ENCODE measurements around the gene KY.

The KY gene

DNA sequence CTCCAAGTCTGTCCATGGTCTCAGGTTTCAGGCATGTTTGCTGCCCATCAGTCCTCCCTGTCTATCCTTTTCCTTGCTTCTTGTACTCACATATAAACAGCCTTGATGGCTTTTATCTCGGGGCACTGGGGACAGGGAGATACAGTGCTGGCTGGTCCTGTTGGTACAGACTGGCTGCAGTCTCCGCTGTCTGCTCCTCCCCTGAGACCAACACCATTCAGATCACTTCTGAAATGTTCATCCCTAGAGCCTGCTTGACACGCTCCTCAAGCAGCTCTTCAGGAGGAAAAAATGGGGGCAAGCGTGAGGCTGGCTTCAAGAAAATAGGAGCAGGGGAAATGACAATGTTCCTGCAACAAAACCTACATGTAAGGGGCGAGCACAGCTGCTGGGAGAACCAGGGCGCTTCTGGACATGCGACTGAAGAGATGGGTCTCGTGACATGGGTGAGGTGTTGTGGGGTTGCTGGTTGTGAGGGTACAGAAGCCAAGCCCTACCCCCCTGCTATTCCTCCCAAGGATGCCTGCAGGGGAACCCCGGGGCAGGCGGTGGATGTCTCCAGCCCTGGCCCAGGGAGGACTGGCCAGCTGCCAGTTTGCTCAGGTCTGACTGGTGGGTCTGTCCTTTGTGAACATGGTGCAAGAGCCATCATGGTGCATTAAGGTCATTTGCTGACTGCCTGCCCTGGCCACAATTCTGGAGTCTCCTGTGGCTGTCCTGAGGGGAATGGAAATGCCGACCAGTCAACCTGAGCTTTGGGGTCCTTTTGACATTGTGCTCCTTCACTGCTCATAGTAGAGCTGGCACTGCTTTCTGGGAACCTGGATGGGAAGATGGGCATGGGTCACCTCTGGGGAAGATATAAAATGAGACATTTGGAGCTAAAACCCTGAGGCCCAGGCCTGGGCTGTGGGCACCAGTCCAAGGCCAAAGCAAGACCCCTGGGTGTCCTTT is 40.1 kb downstream of the KY start:
- Mint-ChIP-seq H3K4me3 (no peak overlapping the region), H3K27ac (no peak overlapping the region), H3K36me3 (ENCODE audit: low read depth) (no peaks in the 10 kb centered on the region), H3K9me3 (no peaks in the 10 kb centered on the region), H3K27me3 (ENCODE audit: low read depth) (peaks cover 2% of the 10 kb centered on the region), H3K4me1 (ENCODE audit: low read depth) (no peaks in the 10 kb centered on the region)
- DNase-seq (ENCODE audit: low spot score) = no peak

DNA sequence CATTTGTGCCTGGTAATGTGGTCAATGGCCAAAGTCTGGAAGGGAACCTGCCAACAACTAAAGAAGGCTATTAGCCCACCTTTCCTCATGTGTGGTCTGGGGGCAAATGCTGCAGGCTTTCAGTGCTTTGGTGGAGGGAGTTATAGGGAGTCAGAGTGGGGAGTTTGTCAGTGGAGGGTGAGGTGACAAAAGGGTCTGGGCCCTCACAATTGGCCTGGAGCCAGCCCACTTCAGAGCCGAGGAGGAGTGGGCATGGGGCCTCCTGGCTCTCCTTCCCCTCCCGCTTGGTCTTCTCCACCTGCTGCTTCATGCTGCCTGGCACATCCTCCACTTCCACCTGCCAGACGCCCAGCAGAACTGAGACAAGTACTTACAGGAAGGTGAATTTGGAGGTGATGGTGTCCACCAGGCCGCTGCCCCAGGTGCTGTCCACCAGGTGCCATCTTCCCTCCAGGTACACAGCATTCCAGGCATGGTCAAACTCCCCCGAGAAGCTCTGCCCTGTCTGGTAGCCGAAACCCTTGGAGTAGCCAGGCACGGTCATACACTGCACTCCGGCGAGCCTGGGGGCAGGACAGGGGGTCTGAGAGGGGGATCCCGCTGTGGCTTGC is 40.9 kb downstream of the KY start:
- no peak overlapping the region for H3K27ac Mint-ChIP-seq

DNA sequence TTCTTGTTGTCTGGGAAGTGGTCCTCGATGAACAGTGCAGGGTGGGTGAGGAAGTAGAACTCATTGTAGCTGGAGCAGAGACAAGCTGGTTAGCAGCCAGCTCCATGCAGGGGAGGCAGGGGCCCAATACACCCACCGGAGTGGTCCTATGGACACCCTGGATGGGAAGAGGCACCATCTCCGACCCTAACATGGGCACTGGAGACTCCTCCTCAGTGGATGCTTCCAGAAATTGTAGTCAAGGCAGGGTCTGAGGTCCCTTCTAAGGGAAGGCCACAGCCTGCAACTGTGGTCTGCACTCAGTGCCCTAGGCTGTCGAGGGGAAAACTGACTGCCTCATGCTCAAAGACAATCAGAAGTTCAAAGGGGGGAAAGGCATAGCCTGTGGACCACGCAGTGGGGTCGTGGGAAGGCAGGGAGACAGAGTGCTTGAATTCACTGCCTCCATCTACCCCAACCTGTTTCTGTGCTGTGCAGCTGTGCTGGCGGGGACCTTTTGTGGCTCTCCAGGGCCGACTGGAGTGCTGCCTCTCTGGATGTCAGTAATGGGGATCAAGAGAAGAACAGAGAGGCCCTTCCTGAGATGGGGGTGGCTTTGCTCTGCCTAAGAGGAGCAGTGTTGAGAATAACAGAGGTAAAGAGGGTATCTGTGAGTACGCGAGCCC is 41.9 kb downstream of the KY start:
- no peak for DNase-seq (ENCODE audit: low spot score)
- Mint-ChIP-seq H3K36me3 (ENCODE audit: low read depth) (no peaks in the 10 kb centered on the region), H3K9me3 (no peaks in the 10 kb centered on the region), H3K4me1 (ENCODE audit: low read depth) (no peaks in the 10 kb centered on the region), H3K27ac (no peak overlapping the region), H3K4me3 (no peak overlapping the region), H3K27me3 (ENCODE audit: low read depth) (peaks cover 2% of the 10 kb centered on the region)

More for the DNA sequence above, 40.9 kb downstream of the KY start:
- Mint-ChIP-seq H3K4me1 (ENCODE audit: low read depth) (no peaks in the 10 kb centered on the region), H3K9me3 (no peaks in the 10 kb centered on the region), H3K4me3 (no peak overlapping the region), H3K27me3 (ENCODE audit: low read depth) (peaks cover 2% of the 10 kb centered on the region), H3K36me3 (ENCODE audit: low read depth) (no peaks in the 10 kb centered on the region)
- no peak for DNase-seq (ENCODE audit: low spot score)

DNA sequence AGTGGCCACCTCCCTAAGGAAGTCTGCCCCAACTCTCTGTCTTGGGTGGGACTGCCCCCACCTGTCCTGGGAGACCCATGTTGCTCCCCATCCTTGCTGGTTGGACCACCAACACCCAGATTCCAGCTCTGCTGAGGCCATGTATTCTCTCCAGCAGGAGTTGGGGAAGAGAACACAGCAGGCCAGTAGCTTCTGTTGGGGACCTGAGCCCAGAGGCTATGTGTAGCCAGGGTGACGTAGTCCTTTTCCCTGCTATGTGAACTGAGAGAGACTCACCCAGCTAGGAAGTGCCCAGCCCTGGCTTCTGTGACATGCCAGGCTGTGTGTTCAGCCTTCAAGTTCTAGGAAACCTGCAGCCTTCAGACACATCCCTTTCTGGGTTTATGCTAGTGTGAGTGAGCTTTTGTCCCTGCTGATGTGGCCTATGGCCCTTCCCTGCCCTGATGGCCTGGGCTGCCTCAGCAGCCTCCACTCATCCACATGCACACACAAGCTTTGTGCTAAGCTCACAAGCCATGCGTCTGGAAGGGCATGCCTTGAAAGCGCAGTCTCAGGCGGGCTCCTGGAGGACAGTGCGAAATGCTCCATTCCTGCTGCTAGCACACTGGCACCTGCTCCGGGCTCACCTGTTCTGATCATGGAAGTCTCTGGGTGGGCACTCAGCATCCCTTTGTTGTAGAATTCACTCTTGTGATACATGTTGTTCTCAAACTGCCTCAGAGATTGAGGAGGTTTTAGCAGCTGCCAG is 42.6 kb downstream of the KY start:
- no peak overlapping the region for H3K27ac Mint-ChIP-seq
- no peak for DNase-seq (ENCODE audit: low spot score)
- no peaks in the 10 kb centered on the region for H3K9me3 Mint-ChIP-seq
- no peak overlapping the region for H3K4me3 Mint-ChIP-seq
- H3K4me1 Mint-ChIP-seq (ENCODE audit: low read depth) = no peaks in the 10 kb centered on the region
- H3K36me3 Mint-ChIP-seq (ENCODE audit: low read depth) = no peaks in the 10 kb centered on the region
- H3K27me3 Mint-ChIP-seq (ENCODE audit: low read depth) = no peaks in the 10 kb centered on the region

DNA sequence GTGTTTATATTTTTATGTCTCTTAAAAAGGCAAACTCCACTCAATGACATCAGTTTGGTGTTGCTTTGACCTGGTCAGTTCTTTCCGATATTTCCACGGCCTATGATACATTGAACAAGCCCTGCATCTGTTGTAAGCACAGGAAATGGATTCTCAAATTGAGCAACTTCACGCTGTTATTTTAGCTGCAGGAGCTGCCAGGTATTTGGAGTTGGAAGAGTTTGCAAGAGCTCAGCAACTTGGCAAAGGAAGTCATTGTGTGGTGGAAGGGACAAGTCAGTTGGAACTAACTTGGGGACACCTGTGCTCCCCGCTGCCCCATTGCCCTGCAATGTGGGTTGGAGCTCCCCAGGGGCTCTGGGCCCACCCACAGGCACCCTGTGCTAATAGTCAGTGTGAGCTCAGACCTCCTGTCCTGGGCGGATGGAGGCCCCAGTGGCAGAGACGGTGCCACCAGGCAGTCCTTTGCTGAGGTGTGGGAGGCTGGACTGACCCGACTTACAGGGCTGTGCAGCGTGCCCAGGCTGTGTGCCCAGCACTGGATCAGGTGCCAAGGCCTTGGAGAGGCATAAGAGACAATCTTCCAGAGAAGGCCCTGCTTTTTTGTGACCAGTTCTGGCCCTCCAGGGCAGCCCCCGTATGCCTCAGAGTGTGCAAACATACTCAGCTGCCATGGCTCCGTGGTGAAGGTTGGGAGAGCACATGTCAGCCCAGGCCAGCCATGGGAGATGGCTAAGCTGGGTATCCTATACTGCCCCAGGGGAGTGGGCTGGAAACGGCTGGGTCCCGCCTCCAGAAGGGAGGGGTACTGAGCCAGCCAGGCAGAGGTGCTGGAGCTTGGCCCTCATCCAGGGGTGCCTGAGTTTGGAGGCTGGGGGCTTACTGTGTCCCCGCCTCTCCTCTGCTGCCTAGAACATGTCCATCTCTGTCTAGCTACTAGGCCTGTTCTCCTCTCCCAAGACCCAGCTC is 43.5 kb downstream of the KY start:
- Mint-ChIP-seq H3K36me3 (ENCODE audit: low read depth) (no peaks in the 10 kb centered on the region), H3K4me1 (ENCODE audit: low read depth) (no peaks in the 10 kb centered on the region), H3K9me3 (no peaks in the 10 kb centered on the region), H3K27ac (no peak overlapping the region), H3K27me3 (ENCODE audit: low read depth) (no peaks in the 10 kb centered on the region), H3K4me3 (no peak overlapping the region)
- no peak for DNase-seq (ENCODE audit: low spot score)

DNA sequence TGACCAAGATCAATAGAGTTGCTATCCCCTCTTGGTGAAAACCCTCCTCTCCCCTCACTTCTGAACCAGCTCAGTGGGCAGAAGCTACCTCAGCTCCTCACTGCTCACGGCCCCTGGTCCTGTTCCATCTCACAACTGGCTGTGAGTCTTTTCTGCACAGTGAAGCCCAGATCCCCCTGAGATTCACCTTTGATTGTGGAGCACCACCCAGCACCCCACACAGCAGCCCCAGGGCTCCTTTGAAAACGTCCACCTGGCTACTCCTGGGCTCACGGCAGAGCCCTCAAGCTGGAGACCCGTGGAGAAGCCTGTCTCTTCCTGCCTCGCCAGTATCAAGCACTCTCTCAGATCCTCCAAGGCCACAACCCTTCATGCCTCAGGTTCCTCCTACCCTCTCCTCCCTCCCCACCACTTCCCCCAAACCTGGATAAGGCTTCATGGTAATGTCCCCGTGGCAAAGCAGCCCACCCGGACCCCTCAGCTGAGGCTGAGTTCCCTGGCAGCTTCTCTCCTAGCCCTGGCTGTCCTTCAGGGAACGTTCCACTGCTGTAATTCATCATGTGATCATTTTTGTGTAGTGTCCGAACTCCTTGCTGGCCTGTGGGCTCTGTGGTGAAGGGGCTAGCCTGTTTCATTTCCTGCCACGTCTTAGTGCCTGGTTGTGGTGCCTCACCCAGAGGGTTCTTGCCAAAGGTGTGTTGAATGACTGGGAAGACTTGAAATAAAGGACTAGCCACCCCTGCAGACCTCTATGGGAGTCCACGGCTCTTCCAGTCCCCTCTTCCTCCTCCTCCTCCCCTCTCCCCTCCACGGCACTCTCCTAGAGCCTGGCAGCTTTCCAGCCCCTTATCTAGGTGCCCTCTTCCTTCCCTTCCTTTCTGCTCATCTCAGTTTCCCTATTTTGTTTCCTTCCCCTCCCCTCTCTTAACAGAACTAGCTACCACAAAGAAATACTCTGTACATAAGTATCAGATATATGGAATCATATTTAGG is 44.5 kb downstream of the KY start:
- DNase-seq (ENCODE audit: low spot score) = no peak
- no peak overlapping the region for H3K4me3 Mint-ChIP-seq
- no peaks in the 10 kb centered on the region for H3K36me3 Mint-ChIP-seq (ENCODE audit: low read depth)
- no peak overlapping the region for H3K27ac Mint-ChIP-seq
- H3K4me1 Mint-ChIP-seq (ENCODE audit: low read depth) = no peaks in the 10 kb centered on the region
- no peaks in the 10 kb centered on the region for H3K27me3 Mint-ChIP-seq (ENCODE audit: low read depth)
- no peaks in the 10 kb centered on the region for H3K9me3 Mint-ChIP-seq

DNA sequence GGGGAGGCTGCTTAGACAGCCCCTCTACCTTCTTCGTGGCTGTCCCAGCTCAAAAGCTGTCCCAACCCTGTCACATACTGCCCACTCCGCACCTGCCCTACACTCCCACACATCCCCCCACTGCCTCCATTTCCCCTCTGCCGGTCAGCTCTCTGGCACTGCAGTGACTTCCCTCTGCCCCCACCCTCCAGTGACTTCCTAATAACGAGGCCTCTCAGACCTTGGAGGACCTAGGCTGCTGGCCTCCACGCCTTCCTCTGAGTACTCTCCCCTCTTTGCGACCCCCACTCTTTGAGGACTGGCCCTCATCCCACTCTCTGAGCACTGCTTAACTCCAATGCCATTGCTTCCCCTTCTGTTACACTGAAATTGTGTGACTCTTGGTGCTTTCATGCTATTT is 45.3 kb downstream of the KY start:
- H3K36me3 Mint-ChIP-seq (ENCODE audit: low read depth) = no peaks in the 10 kb centered on the region
- no peak overlapping the region for H3K27ac Mint-ChIP-seq
- H3K27me3 Mint-ChIP-seq (ENCODE audit: low read depth) = no peaks in the 10 kb centered on the region
- no peak overlapping the region for H3K4me3 Mint-ChIP-seq
- H3K9me3 Mint-ChIP-seq = no peaks in the 10 kb centered on the region
- no peak for DNase-seq (ENCODE audit: low spot score)
- H3K4me1 Mint-ChIP-seq (ENCODE audit: low read depth) = peaks cover 1% of the 10 kb centered on the region

DNA sequence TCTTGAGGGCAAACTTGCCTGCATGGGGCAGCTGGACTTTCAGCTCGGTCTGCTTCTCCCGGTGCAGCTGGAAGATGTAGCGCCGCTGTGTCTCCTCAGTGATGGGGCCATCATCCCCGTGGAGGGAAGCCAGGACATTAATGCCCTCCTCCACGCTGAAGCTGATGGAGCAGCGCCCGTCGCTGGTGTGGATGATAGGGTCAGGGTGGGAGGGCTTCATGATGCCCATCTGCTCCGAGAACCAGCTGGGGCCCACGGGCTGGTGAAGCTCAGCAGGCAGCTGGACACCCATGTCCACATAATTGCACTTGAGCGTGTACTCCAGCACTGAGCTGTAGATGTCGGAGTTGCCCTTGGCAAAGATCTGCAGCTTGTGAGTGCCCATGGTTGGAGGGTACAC is 46.9 kb downstream of the KY start:
- Mint-ChIP-seq H3K4me3 (no peak overlapping the region), H3K9me3 (no peaks in the 10 kb centered on the region), H3K27me3 (ENCODE audit: low read depth) (no peaks in the 10 kb centered on the region)

DNA sequence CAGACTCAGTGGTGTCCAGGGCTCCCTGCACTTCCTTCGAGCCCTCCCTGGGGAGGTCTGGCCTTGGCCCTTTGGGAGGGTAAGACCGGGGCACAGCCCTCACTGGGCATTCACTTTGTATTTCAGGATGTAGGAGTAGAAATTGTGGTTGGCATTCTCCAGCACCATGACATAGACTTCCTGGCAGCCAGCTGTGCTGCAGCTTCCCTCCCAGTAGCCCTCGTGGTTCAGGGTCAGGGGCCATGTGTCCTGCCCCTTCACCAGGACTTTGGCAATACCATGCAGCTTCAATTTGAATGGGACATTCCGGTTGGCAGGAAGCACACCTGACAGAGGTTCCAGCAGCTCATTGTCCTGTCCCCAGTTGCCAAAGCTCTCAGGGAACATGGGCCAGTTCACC is 47.3 kb downstream of the KY start:
- H3K4me3 Mint-ChIP-seq = no peak overlapping the region
- H3K36me3 Mint-ChIP-seq (ENCODE audit: low read depth) = no peaks in the 10 kb centered on the region
- H3K27me3 Mint-ChIP-seq (ENCODE audit: low read depth) = no peaks in the 10 kb centered on the region
- no peak overlapping the region for H3K27ac Mint-ChIP-seq
- no peaks in the 10 kb centered on the region for H3K9me3 Mint-ChIP-seq
- DNase-seq (ENCODE audit: low spot score) = no peak
- peaks cover 1% of the 10 kb centered on the region for H3K4me1 Mint-ChIP-seq (ENCODE audit: low read depth)

More for the DNA sequence above, 46.9 kb downstream of the KY start:
- Mint-ChIP-seq H3K4me1 (ENCODE audit: low read depth) (peaks cover 1% of the 10 kb centered on the region), H3K27ac (no peak overlapping the region), H3K36me3 (ENCODE audit: low read depth) (no peaks in the 10 kb centered on the region)
- DNase-seq (ENCODE audit: low spot score) = no peak

DNA sequence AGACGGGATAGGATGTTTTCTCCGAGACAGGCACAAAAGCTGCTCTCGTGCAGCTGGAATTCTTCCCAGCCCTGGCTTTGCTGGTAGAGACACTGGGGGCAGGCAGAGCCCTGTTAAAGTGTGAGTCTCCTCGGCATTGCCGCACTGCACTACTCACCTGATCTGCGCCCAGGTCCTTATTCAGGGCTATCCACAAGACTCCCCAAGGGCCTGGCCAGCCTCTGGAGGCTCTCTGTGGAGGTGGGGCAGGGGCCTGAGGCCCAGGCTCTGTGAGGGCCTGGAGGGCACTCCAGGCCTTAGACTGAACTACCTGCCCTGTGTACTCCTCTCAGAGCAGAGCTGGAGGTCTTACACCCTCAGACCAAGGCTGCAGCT is 48.4 kb downstream of the KY start:
- H3K36me3 Mint-ChIP-seq (ENCODE audit: low read depth) = no peaks in the 10 kb centered on the region
- no peak overlapping the region for H3K4me3 Mint-ChIP-seq
- no peak for DNase-seq (ENCODE audit: low spot score)
- peaks cover 1% of the 10 kb centered on the region for H3K4me1 Mint-ChIP-seq (ENCODE audit: low read depth)
- no peaks in the 10 kb centered on the region for H3K9me3 Mint-ChIP-seq
- no peaks in the 10 kb centered on the region for H3K27me3 Mint-ChIP-seq (ENCODE audit: low read depth)
- H3K27ac Mint-ChIP-seq = no peak overlapping the region

DNA sequence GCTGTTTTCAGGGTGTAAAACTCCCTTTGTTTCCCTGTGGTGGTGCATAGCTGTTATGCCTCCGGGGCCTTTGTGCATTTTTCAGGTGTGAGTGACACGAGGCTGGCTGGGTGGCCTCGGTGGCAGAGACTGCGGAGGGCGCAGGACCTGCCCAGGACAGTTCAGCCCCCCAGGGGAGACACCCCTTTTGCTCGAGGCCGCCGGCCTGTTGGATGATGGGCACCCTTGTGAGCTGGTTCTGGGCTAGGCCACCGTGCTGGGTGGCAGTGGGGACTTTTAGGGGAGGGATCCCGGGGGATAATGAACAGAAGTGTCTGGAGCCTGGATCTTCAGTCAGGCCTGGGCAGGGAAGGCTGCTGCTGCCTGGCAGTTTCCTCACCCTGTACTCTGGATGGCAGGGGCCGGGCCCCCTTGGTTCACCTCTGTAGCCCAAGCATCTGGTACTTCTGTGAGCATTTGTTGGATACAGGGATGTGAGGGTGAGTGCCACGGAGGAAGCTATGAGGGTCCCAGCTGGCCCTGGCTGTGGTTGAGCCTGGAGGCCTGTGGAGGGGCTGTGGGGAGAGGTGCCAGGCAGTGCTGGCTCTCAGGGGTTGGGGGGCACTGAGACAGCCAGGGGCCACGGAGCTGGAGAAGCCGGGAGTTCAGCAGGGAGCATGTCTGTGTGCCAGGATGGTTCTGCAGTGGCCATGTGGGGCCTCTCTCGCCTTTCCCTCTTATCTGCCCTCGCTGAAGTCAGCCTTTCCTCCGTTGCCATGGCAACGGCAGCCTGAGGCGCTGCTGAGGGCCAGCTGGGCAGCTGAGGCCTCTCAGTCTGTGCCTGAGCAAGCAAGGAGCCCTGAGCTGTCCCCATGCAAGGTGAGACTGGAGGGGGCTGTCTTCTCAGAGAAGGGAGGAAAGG is 49.0 kb downstream of the KY start:
- no peak overlapping the region for H3K27ac Mint-ChIP-seq
- no peaks in the 10 kb centered on the region for H3K27me3 Mint-ChIP-seq (ENCODE audit: low read depth)
- no peaks in the 10 kb centered on the region for H3K36me3 Mint-ChIP-seq (ENCODE audit: low read depth)

More for the DNA sequence above, 49.0 kb downstream of the KY start:
- DNase-seq (ENCODE audit: low spot score) = no peak
- no peaks in the 10 kb centered on the region for H3K9me3 Mint-ChIP-seq
- H3K4me1 Mint-ChIP-seq (ENCODE audit: low read depth) = peaks cover 1% of the 10 kb centered on the region
- H3K4me3 Mint-ChIP-seq = no peak overlapping the region

Data from T-helper 2 cell treated with Interferon-gamma antibody and Interleukin-4, amounts not matched to agents 5 μg/mL and 100 μg/mL, for 36 hours (primary cell).